ENCODE data around the gene GAPDH. TPM values are rescaled to one million over a fixed set of nuclear protein-coding genes. Genes with fewer than 3 reads are reported as not detected.
"Not testable (repeated sequence)": the region's sequence is repeated elsewhere in the genome, so short reads cannot be mapped to it uniquely, and the experiment has no call there.

GAPDH gene
- total RNA-seq, 1 experiment from 2014 or later: 8,270 TPM

DNA sequence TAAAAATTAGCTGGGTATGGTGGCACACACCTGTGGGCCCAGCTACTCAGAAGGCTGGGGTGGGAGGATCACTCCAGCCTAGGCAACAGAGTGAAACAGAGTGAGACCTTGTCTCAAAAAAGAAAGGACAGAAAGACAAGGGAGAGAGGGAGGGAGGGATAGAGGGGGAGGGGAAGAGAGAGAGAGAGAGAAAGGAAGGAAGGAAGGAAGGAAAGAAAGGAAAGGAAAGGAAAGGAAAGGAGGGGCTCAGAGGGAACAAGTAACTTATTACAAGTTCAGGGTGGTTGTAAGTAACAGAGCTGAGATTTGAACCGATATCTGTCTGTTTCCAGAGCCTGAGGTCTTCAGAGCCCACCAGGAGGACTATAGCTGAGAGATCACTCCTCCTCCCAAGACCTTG is 13.2 kb downstream of the GAPDH start:
- Histone ChIP-seq H3K27me3 (ENCODE audit: control insufficient read depth, insufficient read depth, low read length) (no peaks in the 10 kb centered on the region), H3K4me3 (ENCODE audit: insufficient read depth, low read depth, low read length) (no peak overlapping the region), H3K36me3 (replicated peaks; ENCODE audit: control insufficient read depth, insufficient read depth, low read length) (peaks cover 14% of the 10 kb centered on the region)
- DNase-seq: no peak

- H3K4me3 ChIP-seq (ENCODE audit: insufficient read depth, low read depth, low read length): no peak overlapping the region
- no peaks in the 10 kb centered on the region for H3K27me3 ChIP-seq (ENCODE audit: control insufficient read depth, insufficient read depth, low read length)
- DNase-seq: no peak
- H3K36me3 ChIP-seq (replicated peaks; ENCODE audit: control insufficient read depth, insufficient read depth, low read length): peaks cover 15% of the 10 kb centered on the region
Measured at GRCh38 chr12:6547987-6548386, 13.7 kb downstream of the GAPDH start.

DNA sequence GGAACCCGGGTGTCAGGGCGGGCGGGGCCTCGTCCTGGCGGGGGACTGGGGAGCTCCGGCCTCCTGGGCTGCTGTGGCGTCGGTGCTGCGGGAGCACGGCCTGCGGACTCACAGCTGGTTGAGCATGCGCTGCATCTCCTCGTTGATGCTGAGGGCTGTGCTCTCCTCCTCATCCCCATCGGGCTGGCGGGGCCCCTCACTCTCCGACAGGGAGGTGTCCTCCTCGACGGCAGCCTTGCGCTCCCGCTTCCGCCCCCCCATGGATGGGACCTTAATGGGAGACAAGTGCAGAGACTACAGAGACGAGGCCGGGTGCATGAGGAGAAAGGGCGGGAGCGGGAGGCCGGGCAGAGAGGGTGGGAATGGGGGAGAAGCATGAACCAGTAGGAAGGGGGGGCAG is 14.2 kb downstream of the GAPDH start:
- Histone ChIP-seq H3K4me3 (ENCODE audit: insufficient read depth, low read depth, low read length) (no peak overlapping the region), H3K27me3 (ENCODE audit: control insufficient read depth, insufficient read depth, low read length) (no peaks in the 10 kb centered on the region)

DNA sequence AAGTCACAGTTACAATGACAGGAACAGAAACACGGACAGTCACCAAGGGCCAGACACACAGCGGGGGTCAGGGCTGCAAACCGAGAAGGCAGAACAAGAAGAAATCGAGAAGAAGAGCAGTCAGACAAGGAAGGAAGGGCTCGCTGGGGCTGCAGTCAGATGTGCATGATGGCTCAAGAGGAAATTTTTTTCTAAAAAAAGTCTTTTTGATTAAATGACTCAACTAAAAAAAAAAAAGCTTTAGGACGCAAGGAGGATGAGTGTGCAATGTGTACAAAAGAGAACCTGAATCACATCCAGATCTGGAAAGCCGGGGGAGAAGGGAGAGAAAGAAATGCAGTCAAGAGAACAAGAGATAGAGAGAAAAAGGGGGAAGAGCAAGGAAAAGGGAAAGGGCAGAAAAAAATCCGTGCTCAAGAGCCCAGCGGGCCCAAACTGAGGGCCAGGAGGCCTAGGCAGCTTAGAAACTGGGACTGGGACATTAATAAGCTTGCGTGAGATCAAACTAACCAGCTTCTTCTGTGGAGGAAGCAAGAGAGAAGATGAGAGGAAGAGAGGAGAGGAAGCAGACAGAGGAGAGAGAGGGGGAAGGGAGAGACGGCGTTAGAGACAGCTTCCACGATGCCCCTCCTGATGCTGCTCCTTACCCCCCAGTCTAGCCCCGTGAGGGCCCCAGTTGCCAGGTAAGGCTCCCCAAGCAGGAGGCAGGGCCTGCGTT is 14.8 kb downstream of the GAPDH start:
- peaks cover 17% of the 10 kb centered on the region for H3K36me3 ChIP-seq (replicated peaks; ENCODE audit: control insufficient read depth, insufficient read depth, low read length)
- H3K27me3 ChIP-seq (ENCODE audit: control insufficient read depth, insufficient read depth, low read length): no peaks in the 10 kb centered on the region
- no peak for DNase-seq
- H3K4me3 ChIP-seq (ENCODE audit: insufficient read depth, low read depth, low read length): no peak overlapping the region

More for the DNA sequence above, 14.2 kb downstream of the GAPDH start:
- peak; percentile 19 for DNase-seq
- peaks cover 16% of the 10 kb centered on the region for H3K36me3 ChIP-seq (replicated peaks; ENCODE audit: control insufficient read depth, insufficient read depth, low read length)

GRCh38 chr12:6549684-6550151 is 15.4 kb downstream of the GAPDH start:
- Histone ChIP-seq H3K27me3 (ENCODE audit: control insufficient read depth, insufficient read depth, low read length) (no peaks in the 10 kb centered on the region), H3K36me3 (replicated peaks; ENCODE audit: control insufficient read depth, insufficient read depth, low read length) (peaks cover 15% of the 10 kb centered on the region), H3K4me3 (ENCODE audit: insufficient read depth, low read depth, low read length) (no peak overlapping the region)
- no peak for DNase-seq

DNA sequence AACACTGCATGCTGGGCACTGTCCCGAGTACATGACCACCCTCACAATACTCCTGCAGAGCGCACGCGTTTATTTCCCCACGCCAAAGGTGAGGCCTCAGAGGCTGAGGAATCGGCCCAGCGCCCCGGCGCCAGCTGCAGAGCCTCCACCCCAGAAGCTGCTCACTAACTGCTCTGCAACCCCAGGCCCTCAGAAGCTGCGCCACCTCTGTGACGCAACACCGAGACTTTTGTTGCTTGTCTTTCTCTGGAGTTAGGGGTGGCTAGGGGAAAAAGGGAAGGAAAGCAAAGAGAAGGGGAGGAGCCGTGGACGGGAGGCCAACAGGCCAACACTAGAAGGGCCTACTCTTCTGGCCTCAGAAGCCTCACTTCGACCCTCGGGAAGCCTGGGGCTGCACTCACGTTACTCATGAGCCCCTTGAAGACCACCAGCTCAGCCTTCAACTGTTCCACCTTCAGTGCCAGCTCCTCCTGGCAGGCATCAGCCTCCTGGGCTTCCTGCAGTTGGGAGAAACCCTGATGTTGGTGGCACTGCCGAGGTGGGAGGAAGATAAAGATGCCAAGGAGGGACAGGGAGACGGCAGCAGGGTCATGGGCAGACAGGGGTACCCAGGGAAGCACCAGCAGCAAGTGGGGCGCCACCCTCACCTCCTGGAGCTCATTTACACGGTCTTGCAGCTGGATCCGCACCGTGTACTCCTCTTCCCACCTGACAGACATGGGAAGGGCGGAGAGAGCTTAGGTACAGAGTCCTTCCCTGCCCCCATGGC is 16.2 kb downstream of the GAPDH start:
- H3K4me3 ChIP-seq (ENCODE audit: insufficient read depth, low read depth, low read length): no peak overlapping the region
- DNase-seq: peak; percentile 34
- H3K27me3 ChIP-seq (ENCODE audit: control insufficient read depth, insufficient read depth, low read length): peaks cover 2% of the 10 kb centered on the region; the same call in 1 of the 2 replicates
- H3K36me3 ChIP-seq (replicated peaks; ENCODE audit: control insufficient read depth, insufficient read depth, low read length): peaks cover 15% of the 10 kb centered on the region

- peak; percentile 24 for DNase-seq
- Histone ChIP-seq H3K4me3 (ENCODE audit: insufficient read depth, low read depth, low read length) (no peak overlapping the region), H3K36me3 (replicated peaks; ENCODE audit: control insufficient read depth, insufficient read depth, low read length) (peaks cover 14% of the 10 kb centered on the region), H3K27me3 (ENCODE audit: control insufficient read depth, insufficient read depth, low read length) (peaks cover 2% of the 10 kb centered on the region; the same call in 1 of the 2 replicates)
Measured at GRCh38 chr12:6551063-6551461, 16.7 kb downstream of the GAPDH start.

DNA sequence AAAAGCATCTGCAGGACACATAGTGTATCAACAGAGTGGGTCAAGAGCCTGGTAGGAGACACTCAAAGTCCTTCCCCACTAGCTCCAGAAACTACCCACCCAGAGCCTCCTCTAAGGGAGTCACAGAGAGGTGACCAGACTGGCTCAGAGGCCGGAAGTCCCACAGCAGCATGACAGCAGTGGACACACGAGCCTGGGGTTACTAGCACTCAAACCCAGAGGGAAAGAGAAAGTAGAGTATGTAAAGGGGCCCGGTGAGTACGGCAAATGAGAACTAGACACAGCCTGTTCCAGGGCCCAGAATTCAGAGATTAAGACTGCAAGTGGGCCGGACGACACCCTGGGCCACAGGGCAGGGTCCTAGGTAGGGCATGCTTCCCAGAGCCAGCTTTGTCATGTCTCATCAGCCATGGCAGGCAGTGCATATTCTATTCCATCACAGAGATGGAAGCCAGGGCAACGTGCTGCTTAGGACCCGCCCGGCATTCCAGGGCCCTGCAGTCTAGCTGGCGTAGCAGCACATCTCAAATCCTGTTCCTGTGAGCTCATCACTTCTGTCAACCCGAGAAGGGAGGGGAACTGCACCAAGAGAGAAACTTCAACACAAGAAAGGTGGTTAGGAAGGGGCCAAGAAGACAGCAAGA is 17.3 kb downstream of the GAPDH start:
- Histone ChIP-seq H3K4me3 (ENCODE audit: insufficient read depth, low read depth, low read length) (no peak overlapping the region), H3K36me3 (replicated peaks; ENCODE audit: control insufficient read depth, insufficient read depth, low read length) (peaks cover 13% of the 10 kb centered on the region), H3K27me3 (ENCODE audit: control insufficient read depth, insufficient read depth, low read length) (peaks cover 2% of the 10 kb centered on the region; the same call in 1 of the 2 replicates)
- DNase-seq: peak; percentile 23

DNA sequence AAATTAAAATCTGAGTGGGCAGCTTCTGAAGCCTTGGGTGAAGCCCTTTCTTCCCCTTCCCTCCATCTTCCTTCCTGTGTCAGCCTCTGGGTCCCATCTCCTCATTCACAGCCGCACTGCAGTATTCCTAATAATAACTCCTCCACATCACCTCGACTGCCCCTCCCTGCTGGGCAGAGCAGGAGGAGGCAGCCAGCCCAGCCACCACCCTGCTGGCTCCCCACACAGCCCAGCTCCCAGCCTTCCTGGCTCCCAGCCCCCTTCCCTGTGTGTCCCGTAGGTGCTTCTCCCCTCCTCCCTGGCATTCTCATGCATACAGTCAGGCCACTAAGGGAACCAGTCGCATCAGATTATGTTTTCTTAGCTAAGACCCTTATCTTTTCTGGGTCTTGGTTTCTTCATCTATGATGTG is 17.8 kb downstream of the GAPDH start:
- peak; percentile 35 for DNase-seq
- H3K4me3 ChIP-seq (ENCODE audit: insufficient read depth, low read depth, low read length): no peak overlapping the region

GRCh38 chr12:6553051-6553868 is 18.9 kb downstream of the GAPDH start:
- Histone ChIP-seq H3K36me3 (replicated peaks; ENCODE audit: control insufficient read depth, insufficient read depth, low read length) (peaks cover 14% of the 10 kb centered on the region), H3K4me3 (ENCODE audit: insufficient read depth, low read depth, low read length) (no peak overlapping the region), H3K27me3 (ENCODE audit: control insufficient read depth, insufficient read depth, low read length) (peaks cover 2% of the 10 kb centered on the region; the same call in 1 of the 2 replicates)
- no peak for DNase-seq

More for the DNA sequence above, 17.8 kb downstream of the GAPDH start:
- H3K36me3 ChIP-seq (replicated peaks; ENCODE audit: control insufficient read depth, insufficient read depth, low read length): peaks cover 18% of the 10 kb centered on the region
- H3K27me3 ChIP-seq (ENCODE audit: control insufficient read depth, insufficient read depth, low read length): peaks cover 2% of the 10 kb centered on the region; the same call in 1 of the 2 replicates

GRCh38 chr12:6554168-6555017 is 20.1 kb downstream of the GAPDH start:
- H3K36me3 ChIP-seq (replicated peaks; ENCODE audit: control insufficient read depth, insufficient read depth, low read length): peaks cover 14% of the 10 kb centered on the region
- DNase-seq: peak; percentile 94

DNA sequence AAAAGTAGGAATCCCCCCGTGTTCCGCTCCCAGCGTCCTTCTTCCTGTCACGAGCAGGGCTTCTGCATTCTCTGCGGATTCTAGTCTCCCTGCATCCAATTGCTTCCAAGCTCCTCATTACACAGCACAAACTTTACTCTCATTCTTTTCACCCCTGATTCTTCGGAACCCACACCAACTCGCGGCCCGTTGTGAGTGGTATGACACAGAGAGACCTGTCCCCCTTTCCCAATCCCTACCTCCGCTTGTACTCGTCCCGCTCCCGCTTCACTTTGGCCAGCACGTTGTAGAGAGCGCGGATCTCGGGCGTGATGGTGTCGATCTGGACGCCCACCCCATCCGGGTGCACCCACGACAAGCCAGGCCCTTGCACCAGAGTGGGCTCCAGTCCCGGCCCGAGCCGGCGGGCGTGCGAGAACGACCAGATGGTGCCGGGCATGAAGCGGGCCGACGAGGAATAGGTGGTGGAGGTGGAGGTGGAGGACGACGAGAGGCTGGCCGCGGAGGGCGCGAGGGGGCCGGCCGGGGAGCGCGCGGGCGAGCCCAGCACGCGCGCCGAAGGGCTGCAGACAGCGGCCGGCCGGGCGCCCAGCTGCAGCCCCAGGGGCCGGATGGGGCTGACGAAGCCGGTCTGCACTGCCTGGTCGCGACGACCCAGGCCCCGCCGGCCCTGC is 20.8 kb downstream of the GAPDH start:
- H3K36me3 ChIP-seq (replicated peaks; ENCODE audit: control insufficient read depth, insufficient read depth, low read length): peaks cover 21% of the 10 kb centered on the region
- peak overlapping the region; percentile 87 for H3K4me3 ChIP-seq (ENCODE audit: insufficient read depth, low read depth, low read length)
- peak; percentile 80 for DNase-seq
- H3K27me3 ChIP-seq (ENCODE audit: control insufficient read depth, insufficient read depth, low read length): peaks cover 2% of the 10 kb centered on the region; the same call in 1 of the 2 replicates

More at GRCh38 chr12:6554168-6555017, 20.1 kb downstream of the GAPDH start:
- Histone ChIP-seq H3K27me3 (ENCODE audit: control insufficient read depth, insufficient read depth, low read length) (peaks cover 2% of the 10 kb centered on the region; the same call in 1 of the 2 replicates), H3K4me3 (ENCODE audit: insufficient read depth, low read depth, low read length) (peak overlapping the region; percentile 87)

GRCh38 chr12:6556496-6556817 is 22.1 kb downstream of the GAPDH start:
- DNase-seq: peak; percentile 29
- peaks cover 33% of the 10 kb centered on the region for H3K36me3 ChIP-seq (replicated peaks; ENCODE audit: control insufficient read depth, insufficient read depth, low read length)
- H3K4me3 ChIP-seq (ENCODE audit: insufficient read depth, low read depth, low read length); H3K27me3 ChIP-seq (ENCODE audit: control insufficient read depth, insufficient read depth, low read length): not testable (repeated sequence)
